A549 (cell line): ENCODE data around the gene SLC66A2.

Experiments
- HOXA7 ChIP-seq: fragments of 250-450 bp; sonication (Bioruptor Pico); IDR thresholded peaks from 2 replicates; pipeline ENCODE4 v1.5.0; 2020; ENCODE audit warnings: mild to moderate bottlenecking, moderate library complexity
- MAFK ChIP-seq: fragments of 450-650 bp; IDR thresholded peaks from 2 replicates; pipeline ENCODE4 v1.6.1; 2014; ENCODE audit not compliant: partially characterized antibody
- NR3C1 ChIP-seq: fragments of >200 bp; sonication (Bioruptor Twin); formaldehyde crosslinking; IDR thresholded peaks from 3 replicates; pipeline ENCODE4 v1.6.1; 2017
- POLR2A ChIP-seq: IDR thresholded peaks from 2 replicates; pipeline ENCODE4 v1.6.1; 2012; ENCODE audit warnings: mild to moderate bottlenecking, low read length
- RCOR1 ChIP-seq: fragments of 150-350 bp; IDR thresholded peaks from 2 replicates; pipeline ENCODE4 v1.6.1; 2014; ENCODE audit warnings: antibody characterized with exemption, low read length, low read depth
- RNF2 ChIP-seq: fragments of 200-600 bp; sonication (generic); IDR thresholded peaks from 2 replicates; pipeline ENCODE4 v1.6.1; 2016; ENCODE audit warnings: low read depth, mild to moderate bottlenecking, antibody characterized with exemption, moderate library complexity, borderline replicate concordance
- TF ChIP-seq, protein P1 (sequence below): IDR thresholded peaks from 2 replicates; pipeline ENCODE4 v1.6.1; 2012
- TF ChIP-seq, protein P2 (sequence below): fragments of >200 bp; sonication (Bioruptor Twin); formaldehyde crosslinking; IDR thresholded peaks from 3 replicates; pipeline ENCODE4 v1.5.1; 2016

GRCh38 chr18:79964330-79965118 lies 13.1 kb upstream of the SLC66A2 start, which contains the start of gene HSBP1L1:
- TF ChIP-seq POLR2A (peak; percentile 26; the same call in 1 of the 2 replicates), RNF2 (no peak), NR3C1 (no peak), RCOR1 (no peak), HOXA7 (CRISPR knock-in tag) (no peak), MAFK (no peak)
- TF ChIP-seq, protein P1, sequence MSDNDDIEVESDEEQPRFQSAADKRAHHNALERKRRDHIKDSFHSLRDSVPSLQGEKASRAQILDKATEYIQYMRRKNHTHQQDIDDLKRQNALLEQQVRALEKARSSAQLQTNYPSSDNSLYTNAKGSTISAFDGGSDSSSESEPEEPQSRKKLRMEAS = no peak
- TF ChIP-seq, protein P2, sequence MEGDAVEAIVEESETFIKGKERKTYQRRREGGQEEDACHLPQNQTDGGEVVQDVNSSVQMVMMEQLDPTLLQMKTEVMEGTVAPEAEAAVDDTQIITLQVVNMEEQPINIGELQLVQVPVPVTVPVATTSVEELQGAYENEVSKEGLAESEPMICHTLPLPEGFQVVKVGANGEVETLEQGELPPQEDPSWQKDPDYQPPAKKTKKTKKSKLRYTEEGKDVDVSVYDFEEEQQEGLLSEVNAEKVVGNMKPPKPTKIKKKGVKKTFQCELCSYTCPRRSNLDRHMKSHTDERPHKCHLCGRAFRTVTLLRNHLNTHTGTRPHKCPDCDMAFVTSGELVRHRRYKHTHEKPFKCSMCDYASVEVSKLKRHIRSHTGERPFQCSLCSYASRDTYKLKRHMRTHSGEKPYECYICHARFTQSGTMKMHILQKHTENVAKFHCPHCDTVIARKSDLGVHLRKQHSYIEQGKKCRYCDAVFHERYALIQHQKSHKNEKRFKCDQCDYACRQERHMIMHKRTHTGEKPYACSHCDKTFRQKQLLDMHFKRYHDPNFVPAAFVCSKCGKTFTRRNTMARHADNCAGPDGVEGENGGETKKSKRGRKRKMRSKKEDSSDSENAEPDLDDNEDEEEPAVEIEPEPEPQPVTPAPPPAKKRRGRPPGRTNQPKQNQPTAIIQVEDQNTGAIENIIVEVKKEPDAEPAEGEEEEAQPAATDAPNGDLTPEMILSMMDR = peak; percentile 14; the same call in 1 of the 3 replicates
